Activated CD8-positive, alpha-beta memory T cell treated with anti-CD3 and anti-CD28 coated beads, Interleukin-2, amount 50 U/mL, for 24 hours (primary cell): ENCODE results near the gene WDR45.
"Not testable (repeated sequence)": the region's sequence is repeated elsewhere in the genome, so short reads cannot be mapped to it uniquely, and the experiment has no call there.

Experiments
- DNase-seq: peaks from one replicate; pipeline ENCODE4 v3.0.0-alpha.2; 2020; ENCODE audit errors: extremely low read depth

WDR45 gene

DNA sequence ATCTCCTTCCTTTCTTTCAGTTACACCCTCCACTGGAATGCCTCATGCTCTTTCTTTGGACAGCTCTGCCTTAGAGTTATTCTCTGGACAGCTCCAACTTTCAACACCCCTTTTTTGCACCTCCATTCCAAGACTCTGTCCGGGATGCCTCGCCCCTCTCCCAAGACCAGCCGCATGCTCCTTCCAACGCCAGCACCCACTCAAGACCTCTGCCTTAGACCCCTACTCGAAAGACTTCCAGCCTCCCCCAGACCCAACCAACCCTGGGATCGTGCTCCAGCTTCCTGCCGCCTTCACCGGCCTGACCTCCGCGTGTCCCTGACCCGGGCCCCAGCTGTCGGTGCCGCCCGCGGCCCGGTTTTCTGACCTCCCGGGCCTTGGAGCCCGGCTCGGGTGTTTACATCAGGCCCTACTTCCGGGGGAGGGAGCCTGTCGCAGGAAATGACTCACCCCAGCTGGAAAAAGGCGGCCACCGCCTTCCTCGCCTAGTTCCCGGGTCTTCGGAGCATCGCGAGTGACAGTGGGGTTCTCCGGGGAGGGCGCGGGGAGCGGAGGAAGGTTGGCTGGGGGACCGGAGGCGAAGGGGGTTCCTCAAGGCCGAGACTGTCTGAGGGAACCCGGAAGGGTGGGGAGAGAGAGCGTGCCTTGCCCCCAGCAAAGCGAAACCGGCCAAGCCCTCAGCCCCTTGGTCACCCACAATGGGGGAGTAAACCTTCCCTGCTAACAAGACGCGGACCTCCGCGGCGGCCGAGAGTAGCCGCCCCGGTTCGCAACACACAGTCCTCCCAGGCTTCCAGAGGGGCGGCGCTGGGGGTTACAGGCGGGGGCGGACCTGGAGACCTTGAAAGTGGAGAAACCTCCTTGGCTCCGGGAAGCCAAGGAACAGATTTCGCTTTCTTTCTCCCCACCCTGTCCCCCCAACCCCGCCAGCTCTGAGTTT is at the start of gene WDR45:
Gene WDR45, minus strand, starts transcription at position 399 of the 940 bp plus-strand sequence. CDS start 1,792 bp downstream, outside the sequence.
- DNase-seq: peak; percentile 32

DNA sequence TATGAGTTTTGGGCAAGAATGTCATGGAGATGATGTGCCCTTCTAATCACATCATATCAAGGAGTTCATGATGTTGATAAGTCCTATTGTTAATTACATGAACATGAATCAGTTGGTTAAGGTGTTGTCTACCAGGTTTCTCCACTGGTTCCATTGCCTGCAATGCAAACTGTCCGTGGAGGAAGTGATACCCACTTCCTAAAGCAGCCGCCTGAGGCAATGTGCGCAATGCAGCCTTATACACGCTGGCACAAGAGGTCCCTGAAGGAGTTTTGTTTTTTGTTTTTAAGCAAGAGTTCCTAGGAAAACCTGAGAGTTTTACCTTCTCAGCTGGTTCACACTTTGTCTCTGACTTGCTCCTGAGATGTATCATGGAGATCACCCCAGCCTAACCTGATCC is 49.7 kb upstream of the WDR45 start:
- DNase-seq: no peak

DNA sequence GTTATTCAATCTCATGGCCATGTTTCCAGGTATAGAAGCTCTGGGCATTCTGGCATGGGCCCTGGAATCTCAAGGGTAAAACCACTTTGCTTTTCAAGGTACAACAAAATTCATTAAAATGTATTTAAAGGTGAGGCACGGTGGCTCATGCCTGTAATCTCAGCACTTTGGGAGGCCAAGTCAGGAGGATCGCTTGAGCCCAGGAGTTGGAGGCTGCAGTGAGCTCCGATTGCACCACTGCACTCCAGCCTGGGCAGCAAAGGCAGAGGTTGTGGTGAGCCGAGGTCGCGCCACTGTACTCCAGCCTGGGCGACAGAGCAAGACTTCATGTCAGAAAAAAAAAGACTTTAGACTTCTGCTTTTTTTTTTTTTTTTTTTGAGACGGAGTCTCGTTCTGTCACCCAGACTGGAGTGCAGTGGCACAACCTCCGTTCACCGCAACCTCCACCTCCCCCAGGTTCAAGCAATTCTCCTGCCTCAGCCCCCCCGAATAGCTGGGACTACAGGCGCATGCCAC is 48.1 kb upstream of the WDR45 start:
- not testable (repeated sequence) for DNase-seq

DNA sequence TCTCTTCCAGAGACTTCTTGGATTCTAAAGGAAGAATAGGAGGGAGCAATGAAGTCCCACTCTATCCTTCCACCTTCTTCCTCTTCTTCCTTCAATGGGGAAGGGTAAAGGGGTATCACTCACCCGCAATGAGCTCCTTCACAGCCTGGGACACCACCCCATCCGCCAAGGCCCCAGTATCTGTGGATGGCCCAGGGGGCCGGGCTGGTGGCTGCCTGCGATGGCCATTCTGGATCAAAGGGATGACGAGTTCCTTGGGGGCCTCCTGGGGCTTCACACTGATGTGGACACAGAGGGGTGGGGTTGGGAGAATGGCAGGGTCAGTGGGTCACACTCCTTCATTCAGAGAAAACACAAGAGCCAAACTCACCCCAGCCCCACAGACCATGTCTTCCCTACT is 42.8 kb upstream of the WDR45 start:
- DNase-seq: no peak

DNA sequence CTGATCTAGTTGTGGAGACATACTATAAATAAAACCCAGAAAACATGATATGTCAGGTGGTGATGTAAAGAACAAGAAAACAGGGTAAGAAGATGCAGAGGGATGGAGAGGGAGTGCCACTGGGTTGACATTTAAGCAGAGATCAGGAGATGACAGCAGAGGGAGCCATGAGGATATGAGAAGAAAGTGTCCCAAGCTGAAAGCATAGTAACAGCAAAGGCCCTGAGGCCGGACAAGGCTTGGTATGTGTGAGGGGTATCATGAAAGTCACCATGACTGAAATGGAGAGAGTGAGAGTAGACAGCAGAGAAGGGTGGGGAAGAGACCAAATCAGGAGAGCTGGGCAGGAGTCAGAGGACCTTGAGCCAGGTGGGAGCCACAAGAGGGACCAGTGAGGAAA is 40.4 kb upstream of the WDR45 start:
- no peak for DNase-seq

DNA sequence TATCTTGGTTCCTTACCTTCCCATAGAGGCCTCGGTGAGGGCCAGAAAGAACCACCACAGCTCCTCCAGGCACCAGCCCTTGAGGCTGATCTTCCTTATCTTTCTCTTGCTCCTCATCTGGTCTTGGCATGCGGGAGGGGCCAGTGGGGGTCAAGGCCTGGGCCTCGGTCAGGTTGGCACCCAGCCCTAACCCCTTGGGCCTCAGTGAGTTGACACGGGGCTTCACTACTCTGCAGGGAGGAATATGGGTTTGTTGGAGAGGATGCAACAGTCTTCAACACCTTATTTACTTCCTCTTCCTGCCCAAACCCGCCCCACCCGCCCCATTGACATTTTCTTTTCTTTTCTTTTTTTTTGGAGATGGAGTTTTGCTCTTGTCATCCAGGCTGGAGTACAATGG is 37.9 kb upstream of the WDR45 start:
- no peak for DNase-seq

DNA sequence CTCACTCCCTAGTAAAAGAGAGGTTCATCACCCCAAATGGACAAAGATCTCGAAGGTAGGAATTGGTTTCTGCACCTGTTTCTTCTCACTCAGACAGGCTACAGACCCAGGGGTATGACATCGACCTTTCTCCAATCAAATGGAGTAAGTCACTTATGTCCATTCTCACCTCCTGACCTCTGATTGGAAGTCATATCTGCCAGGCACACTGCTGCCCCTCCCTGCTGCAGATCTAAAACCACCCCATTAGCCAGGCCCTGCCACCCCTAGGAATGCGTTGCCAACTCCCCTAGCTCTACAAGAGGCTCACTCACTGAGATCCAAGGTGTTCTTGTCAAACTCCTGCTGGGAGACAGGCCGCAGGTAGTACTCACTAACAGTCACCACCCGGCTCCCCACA is 37.0 kb upstream of the WDR45 start:
- no peak for DNase-seq

DNA sequence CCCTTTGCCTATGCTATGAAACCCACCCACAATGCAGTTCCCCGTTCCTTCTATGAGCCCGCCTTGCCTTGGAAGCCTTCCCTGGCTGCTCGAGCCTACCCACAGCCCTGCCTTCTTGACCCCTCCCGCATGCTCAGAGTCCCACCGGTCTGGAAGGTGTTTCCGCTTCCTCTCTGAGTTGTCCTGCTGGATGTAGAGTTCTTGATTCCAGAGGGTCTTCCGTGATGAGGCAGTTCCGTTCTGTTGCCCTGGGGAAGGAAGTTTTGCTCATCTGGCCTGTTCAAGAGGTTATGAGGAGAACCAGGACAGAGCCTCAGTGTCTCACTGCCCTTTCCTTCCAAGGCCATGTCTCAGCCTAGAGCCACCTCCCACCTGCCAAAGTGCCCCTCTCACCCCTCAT is 36.4 kb upstream of the WDR45 start:
- DNase-seq: no peak

DNA sequence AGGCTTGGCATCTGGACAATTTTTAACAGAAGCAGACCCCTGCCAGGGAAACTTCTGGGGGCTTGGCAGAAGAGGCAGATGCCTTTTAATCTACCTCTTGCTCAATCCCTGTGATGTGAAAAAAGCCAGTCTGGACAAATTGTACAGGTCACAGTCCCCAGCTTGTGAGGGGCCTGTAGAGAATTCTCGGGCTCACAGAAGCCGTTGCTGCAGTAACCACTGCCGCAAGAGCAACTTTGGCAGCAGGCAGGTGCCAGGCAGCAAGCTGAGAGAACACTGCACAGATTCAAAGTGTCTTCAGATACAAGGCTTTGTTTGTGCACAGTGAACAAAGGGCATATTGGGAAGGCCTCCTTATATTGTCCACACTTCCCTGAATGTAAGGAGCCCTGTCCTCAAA is 32.1 kb upstream of the WDR45 start:
- DNase-seq: no peak

DNA sequence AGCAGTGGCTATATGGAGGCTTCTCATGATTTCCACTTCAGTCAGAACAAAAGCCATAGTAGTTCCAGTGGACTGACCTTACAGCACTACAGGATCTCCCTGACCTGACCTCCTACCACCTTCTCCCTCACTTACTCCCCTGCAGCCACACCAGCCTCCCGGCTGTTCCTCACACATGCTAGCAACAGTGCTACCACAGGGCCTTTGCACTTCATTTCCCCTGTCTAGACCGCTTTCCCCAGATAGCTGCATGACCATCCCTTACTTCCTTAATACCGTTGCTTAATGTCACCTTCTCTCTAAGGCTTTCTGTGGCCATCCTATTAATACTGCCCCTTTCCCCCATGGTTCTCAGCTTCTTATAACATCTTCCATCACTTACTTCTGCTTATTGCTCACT is 30.7 kb upstream of the WDR45 start:
- DNase-seq: no peak

DNA sequence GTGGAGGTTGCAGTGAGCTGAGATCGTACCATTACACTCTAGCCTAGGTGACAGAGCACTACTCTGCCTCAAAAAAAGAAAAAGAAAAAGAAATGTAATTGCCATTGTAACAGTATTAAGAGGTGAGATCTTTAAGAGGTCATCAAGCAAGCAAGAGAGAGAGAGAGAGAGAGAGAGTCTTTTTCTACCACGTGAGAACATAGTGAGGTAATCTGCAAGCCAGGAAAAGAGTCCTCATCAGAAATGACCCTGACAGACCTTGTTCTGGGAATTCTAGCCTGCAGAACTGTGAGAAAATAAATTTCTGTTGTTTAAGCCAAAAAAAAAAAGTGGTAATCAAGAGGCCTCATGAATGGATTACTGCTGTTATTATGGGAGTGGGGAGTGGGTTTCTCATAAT is 29.0 kb upstream of the WDR45 start:
- DNase-seq: no peak

DNA sequence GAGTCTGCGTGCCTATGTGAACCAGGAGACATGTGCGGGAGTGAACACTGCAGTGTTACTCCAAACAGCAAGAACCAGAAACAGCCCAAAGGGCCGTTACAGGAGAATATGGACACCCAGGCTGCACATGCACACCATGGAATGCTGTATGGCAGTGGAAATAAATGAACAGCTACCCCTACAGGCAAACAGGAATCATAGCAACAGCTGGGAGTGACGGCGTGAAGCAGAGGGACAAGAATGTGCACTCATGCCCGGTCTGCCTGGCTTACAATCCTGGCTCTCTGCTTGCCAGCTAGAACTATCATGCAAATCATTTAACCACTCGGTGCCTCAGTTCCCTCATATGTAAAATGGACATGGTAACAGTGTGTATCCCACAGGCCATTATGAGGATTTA is 27.2 kb upstream of the WDR45 start:
- DNase-seq: no peak

DNA sequence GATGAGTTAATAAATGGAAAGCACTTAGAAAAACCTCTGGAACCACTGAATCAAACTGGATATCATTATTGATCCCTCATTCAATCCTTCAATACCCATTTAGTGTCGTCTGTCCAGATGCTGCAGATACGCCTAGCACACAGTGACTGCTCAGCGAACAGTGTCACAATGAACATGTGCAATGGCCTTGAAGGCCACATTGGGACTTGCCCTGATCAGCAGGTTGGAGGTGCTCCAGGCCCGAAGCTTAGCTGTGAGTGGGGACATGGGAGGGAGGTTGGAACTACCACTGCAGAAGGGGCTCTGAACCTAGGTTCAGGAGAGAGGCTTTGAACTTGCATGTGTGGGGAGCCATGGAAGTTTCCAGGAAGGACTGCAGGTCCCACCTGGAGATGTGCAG is 26.6 kb upstream of the WDR45 start:
- no peak for DNase-seq

DNA sequence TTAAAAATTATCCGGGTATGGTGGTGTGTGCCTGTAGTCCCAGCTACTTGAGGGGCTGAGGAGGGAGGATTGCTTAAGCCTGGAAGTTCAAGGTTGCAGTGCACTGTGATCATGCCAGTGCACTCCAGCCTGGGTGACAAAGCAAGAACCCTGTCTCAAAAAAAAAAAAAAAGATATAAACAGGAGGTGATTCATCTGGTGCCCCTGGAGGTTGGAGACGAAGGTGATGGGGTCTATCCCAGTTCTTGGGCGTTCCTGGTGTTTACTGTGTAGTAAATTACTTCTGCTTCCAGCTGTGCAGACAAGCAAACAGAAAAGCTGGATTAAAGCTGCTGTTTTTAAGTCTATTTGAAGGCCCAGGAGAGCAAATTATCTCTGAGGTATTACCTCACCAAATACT is 23.9 kb upstream of the WDR45 start:
- DNase-seq: no peak

DNA sequence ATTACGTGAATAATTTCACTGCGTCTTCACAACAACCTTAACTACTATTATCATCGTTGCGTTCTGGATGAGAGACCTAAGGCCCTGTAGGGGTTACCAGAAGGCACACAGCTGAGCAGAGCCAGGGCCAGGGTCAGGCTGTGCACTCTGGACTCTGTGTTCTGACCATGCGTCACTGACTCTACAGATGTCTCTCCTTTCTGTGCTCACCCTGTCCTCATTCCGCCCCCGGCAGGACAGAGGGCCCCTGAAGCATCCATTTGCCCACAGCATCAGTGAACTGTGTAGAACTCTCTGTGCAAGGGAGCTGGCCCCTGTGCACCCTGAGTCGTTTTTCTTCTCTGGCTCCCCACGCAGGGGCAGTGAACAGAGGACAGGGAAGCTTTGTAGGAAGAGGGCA is 22.5 kb upstream of the WDR45 start:
- no peak for DNase-seq

DNA sequence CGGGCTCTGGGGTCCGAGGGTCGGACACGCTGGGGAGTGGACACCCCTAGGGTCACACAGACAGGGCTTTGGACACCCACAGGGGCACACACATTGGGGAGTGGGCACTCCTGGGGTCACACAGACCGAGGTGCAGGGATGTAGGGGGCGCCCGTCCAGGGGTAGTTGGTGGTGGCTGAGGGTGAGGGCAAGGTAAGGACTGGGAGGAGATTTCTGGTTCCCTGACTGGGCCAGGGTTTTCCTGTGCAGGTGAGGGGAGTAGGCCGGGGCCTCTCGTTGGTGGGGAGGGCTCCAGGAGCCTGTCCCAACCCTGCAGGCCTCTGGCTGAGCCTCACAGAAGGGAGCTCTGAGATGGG is 21.9 kb upstream of the WDR45 start:
- no peak for DNase-seq

DNA sequence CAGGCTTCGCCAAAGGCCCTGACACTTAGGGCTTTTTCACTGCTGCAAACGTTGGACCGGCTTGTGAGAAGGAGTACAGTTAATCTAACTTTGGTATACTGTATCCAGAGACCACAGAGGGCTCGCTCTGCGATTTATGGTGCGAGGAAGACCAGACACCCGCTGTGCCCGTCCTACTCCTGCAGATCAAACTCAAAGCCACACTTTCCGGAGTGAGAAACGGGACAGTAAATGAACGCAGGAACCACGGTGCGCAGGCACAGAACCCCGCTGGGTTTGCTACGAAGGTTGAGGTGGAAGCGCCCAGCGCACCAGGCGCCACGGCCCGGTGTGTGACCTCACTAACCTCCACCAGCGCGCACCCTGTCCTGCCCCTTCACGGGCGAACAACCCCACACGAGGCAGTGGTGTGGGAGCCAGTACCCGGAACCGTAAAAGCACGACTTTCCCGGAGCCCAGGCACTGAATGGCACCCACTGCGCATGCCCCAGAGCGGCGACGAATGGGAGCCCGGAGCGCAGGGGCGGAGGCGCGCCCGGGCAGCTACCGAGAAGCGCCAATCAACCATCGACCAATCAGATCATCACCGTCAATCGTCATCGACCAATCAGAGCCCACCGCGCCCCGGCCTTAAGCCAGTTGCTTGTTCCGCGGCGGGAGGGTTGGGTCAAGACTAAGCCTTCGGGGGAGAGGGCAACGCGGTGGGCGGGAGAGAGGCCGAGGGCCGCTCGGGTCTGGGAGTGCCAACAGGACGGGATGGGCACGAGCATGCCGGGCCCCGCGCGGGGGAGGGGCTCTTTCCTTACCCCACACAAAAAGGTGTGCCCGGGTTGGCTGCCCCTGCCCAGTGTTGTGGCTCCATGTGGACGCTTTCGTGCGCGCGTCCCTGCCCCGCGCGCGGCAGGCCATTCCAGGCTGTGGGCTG is 21.3 kb upstream of the WDR45 start:
- peak; percentile 65 for DNase-seq

DNA sequence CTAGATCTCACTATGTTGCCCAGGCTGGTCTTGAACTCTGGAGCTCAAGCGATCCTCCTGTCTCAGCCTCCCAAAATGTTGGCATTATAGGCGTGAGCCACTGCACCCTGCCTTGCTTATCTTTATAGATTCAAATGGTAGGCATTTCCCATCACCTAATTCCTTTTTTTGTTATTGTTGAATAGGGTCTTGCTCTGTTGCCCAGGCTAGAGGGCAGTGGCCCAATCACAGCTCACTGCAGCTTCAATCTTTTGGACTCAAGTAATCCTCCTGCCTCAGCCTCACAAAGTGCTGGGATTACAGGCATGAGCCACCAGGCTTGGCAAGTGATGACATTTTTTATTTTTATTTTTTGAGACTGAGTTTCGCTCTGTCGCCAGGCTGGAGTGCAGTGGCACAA is 16.7 kb upstream of the WDR45 start:
- DNase-seq: no peak

DNA sequence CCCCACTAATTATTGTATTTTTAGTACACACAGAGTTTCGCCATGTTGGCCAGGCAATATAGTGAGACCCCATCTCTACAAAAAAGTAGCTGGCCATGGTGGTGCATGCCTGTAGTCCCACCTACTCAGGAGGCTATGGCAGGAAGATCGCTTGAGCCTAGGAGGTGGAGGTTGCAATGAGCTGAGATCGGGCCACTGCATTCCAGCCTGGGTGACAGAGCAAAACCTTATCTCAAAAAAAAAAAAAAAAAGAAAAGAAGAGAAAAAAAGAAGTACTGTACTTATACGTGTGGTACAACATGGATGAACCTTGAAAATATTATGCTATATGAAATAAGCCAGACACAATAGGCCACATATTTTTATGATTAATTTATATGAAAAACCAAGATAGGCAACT is 9.9 kb upstream of the WDR45 start:
- DNase-seq: no peak

DNA sequence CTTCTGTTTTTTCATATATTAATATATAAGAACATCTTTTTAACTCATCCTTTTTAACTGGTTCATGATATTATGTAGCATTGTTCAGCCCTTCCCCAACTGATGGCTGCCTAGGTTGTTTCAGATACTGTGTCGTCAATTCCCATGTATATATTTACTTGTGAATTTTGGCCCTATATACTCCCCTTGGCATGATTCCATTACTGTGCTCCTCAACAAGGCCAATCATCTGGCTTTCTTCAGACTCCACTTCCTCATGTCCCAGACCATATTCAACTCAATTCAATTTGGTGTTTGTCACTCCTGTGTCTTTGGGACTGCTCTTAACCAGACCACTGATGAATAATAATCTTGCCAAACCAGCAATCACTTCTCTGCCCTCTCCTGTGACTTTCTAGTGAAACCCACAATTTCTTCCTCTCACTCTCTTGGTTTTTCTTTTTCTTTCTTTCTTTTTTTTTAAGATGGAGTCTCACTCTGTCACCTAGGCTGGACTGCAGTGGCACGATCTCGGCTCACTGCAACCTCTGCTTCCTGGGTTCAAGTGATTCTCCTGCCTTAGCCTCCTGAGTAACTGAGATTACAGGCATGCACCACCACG is 2.7 kb upstream of the WDR45 start:
- no peak for DNase-seq

DNA sequence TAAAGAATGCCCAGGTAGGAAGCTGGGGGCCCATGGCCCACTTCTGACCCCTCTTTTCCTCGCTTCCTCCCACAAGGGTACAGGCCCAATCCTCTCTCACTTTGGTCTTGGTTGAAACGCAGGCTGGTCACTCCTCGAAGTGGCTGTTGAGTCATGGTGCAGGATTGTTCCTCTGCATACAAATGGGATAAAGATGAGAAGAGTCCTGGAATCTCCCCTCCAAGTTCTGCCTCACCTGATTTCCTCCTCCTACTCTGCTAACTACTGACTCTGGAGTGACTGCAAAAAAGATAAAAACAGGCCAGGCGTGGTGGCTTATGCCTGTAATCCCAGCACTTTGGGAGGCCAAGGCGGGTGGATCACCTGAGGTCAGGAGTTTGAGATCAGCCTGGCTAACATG is 1.7 kb downstream of the WDR45 start:
- no peak for DNase-seq

DNA sequence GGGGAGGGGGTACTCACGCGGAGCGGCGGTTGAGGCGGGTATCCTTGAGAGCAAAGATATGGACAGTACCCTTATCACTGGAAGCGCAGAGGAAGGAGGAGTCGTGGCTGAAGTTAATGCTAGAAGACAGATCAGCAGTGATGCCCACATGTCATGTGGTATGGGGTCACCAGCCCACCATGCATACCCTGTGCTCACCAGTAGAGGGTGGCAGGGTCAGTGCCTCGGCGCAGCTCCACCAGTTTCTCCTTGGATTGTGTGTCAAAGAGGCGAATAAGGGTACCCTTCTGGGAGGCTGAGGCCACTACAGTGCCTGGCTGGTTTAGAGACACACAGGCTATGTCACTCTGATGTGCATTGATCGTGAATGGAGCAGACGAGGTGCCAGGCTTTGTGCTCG is 4.3 kb downstream of the WDR45 start:
- no peak for DNase-seq
